Stimulated activated CD4-positive, alpha-beta T cell treated with anti-CD3 and anti-CD28 coated beads, Interleukin-2, amount 100 ng/mL, for 24 hours (primary cell): ENCODE results near the gene NFAM1.

Source experiments
- DNase-seq, 2 donors: peaks; one replicate each; pipeline ENCODE4 v3.0.0-alpha.2; 2020

The NFAM1 gene

GRCh38 chr22:42331014-42331413 lies 101.2 kb downstream of the NFAM1 start:
- no peak for DNase-seq
